ENCODE measurements around the gene CTTNBP2. TPM values are rescaled to one million over a fixed set of nuclear protein-coding genes. Genes with fewer than 3 reads are reported as not detected.

Gene CTTNBP2
- polyA plus RNA-seq, 1 donor from 2014 or later: 53.5 TPM

- no peaks in the 10 kb centered on the region for H4K20me1 ChIP-seq (ENCODE audit: insufficient read depth)
- H3K79me2 ChIP-seq (replicated peaks; ENCODE audit: insufficient read depth, low read length): no peaks in the 10 kb centered on the region
- H3K4me3 ChIP-seq (ENCODE audit: low read length): no peak overlapping the region
- no peak overlapping the region for H2AFZ ChIP-seq (ENCODE audit: low read depth, low read length)
- no peak overlapping the region for H3K27ac ChIP-seq (ENCODE audit: low read length)
- H3K36me3 ChIP-seq (ENCODE audit: insufficient read depth, low read length): no peaks in the 10 kb centered on the region
- no peaks in the 10 kb centered on the region for H3F3A ChIP-seq (ENCODE audit: insufficient read depth, low read length, poor library complexity, severe bottlenecking)
- H3K9me2 ChIP-seq (ENCODE audit: insufficient read depth, low read length): no peaks in the 10 kb centered on the region
- TF ChIP-seq, protein P1, sequence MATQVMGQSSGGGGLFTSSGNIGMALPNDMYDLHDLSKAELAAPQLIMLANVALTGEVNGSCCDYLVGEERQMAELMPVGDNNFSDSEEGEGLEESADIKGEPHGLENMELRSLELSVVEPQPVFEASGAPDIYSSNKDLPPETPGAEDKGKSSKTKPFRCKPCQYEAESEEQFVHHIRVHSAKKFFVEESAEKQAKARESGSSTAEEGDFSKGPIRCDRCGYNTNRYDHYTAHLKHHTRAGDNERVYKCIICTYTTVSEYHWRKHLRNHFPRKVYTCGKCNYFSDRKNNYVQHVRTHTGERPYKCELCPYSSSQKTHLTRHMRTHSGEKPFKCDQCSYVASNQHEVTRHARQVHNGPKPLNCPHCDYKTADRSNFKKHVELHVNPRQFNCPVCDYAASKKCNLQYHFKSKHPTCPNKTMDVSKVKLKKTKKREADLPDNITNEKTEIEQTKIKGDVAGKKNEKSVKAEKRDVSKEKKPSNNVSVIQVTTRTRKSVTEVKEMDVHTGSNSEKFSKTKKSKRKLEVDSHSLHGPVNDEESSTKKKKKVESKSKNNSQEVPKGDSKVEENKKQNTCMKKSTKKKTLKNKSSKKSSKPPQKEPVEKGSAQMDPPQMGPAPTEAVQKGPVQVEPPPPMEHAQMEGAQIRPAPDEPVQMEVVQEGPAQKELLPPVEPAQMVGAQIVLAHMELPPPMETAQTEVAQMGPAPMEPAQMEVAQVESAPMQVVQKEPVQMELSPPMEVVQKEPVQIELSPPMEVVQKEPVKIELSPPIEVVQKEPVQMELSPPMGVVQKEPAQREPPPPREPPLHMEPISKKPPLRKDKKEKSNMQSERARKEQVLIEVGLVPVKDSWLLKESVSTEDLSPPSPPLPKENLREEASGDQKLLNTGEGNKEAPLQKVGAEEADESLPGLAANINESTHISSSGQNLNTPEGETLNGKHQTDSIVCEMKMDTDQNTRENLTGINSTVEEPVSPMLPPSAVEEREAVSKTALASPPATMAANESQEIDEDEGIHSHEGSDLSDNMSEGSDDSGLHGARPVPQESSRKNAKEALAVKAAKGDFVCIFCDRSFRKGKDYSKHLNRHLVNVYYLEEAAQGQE (IDR thresholded peaks at IDR 0.05; ENCODE audit: borderline replicate concordance): no peak
- TF ChIP-seq POLR2AphosphoS5 (IDR thresholded peaks at IDR 0.05): no peak
- TF ChIP-seq RAD21 (conservative IDR thresholded peaks at IDR 0.05): no peak
- no peak for TF ChIP-seq MXI1 (conservative IDR thresholded peaks at IDR 0.05; ENCODE audit: poor library complexity, severe bottlenecking)
- no peak for TF ChIP-seq TAF1 (IDR thresholded peaks at IDR 0.05; ENCODE audit: low read depth)
- TF ChIP-seq SMC3 (conservative IDR thresholded peaks at IDR 0.05; ENCODE audit: poor library complexity): no peak
- no peak for TF ChIP-seq EP300 (conservative IDR thresholded peaks at IDR 0.05; ENCODE audit: poor library complexity, severe bottlenecking)
- TF ChIP-seq EZH2 (IDR thresholded peaks at IDR 0.05; ENCODE audit: borderline replicate concordance, insufficient read depth, low read length, poor library complexity, severe bottlenecking): no peak
- TF ChIP-seq, protein P2, sequence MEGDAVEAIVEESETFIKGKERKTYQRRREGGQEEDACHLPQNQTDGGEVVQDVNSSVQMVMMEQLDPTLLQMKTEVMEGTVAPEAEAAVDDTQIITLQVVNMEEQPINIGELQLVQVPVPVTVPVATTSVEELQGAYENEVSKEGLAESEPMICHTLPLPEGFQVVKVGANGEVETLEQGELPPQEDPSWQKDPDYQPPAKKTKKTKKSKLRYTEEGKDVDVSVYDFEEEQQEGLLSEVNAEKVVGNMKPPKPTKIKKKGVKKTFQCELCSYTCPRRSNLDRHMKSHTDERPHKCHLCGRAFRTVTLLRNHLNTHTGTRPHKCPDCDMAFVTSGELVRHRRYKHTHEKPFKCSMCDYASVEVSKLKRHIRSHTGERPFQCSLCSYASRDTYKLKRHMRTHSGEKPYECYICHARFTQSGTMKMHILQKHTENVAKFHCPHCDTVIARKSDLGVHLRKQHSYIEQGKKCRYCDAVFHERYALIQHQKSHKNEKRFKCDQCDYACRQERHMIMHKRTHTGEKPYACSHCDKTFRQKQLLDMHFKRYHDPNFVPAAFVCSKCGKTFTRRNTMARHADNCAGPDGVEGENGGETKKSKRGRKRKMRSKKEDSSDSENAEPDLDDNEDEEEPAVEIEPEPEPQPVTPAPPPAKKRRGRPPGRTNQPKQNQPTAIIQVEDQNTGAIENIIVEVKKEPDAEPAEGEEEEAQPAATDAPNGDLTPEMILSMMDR (IDR thresholded peaks at IDR 0.05; ENCODE audit: poor library complexity, severe bottlenecking): no peak
- no peaks in the 10 kb centered on the region for H3K27me3 ChIP-seq (ENCODE audit: insufficient read depth, low read depth, low read length)
- no peak overlapping the region for H3K9ac ChIP-seq (ENCODE audit: low read length)
- no peaks in the 10 kb centered on the region for H3K9me3 ChIP-seq (ENCODE audit: low read length)
- no peak overlapping the region for H3K4me2 ChIP-seq (ENCODE audit: low read length)
Measured at GRCh38 chr7:117784315-117784714, 88.9 kb downstream of the CTTNBP2 start.

- Histone ChIP-seq H3K9me3 (ENCODE audit: low read length) (no peaks in the 10 kb centered on the region), H3K4me2 (ENCODE audit: low read length) (no peak overlapping the region), H3K36me3 (ENCODE audit: insufficient read depth, low read length) (no peaks in the 10 kb centered on the region), H3K9ac (ENCODE audit: low read length) (no peak overlapping the region), H3K9me2 (ENCODE audit: insufficient read depth, low read length) (no peaks in the 10 kb centered on the region), H3F3A (ENCODE audit: insufficient read depth, low read length, poor library complexity, severe bottlenecking) (no peaks in the 10 kb centered on the region), H2AFZ (ENCODE audit: low read depth, low read length) (no peak overlapping the region), H3K27ac (ENCODE audit: low read length) (no peak overlapping the region), H4K20me1 (ENCODE audit: insufficient read depth) (no peaks in the 10 kb centered on the region), H3K4me3 (ENCODE audit: low read length) (no peak overlapping the region), H3K27me3 (ENCODE audit: insufficient read depth, low read depth, low read length) (no peaks in the 10 kb centered on the region), H3K79me2 (replicated peaks; ENCODE audit: insufficient read depth, low read length) (no peaks in the 10 kb centered on the region)
- TF ChIP-seq, protein P1 (IDR thresholded peaks at IDR 0.05; ENCODE audit: borderline replicate concordance): no peak
- TF ChIP-seq RAD21 (conservative IDR thresholded peaks at IDR 0.05) (no peak), SMC3 (conservative IDR thresholded peaks at IDR 0.05; ENCODE audit: poor library complexity) (no peak), MXI1 (conservative IDR thresholded peaks at IDR 0.05; ENCODE audit: poor library complexity, severe bottlenecking) (no peak), EZH2 (IDR thresholded peaks at IDR 0.05; ENCODE audit: borderline replicate concordance, insufficient read depth, low read length, poor library complexity, severe bottlenecking) (no peak), EP300 (conservative IDR thresholded peaks at IDR 0.05; ENCODE audit: poor library complexity, severe bottlenecking) (no peak), POLR2AphosphoS5 (IDR thresholded peaks at IDR 0.05) (no peak), TAF1 (IDR thresholded peaks at IDR 0.05; ENCODE audit: low read depth) (no peak)
- TF ChIP-seq, protein P2 (IDR thresholded peaks at IDR 0.05; ENCODE audit: poor library complexity, severe bottlenecking): no peak
Measured at GRCh38 chr7:117782761-117783160, 90.5 kb downstream of the CTTNBP2 start.
